Germinal center (tissue), 1 donor: Measurements from ENCODE around the gene SCD5.

Source experiments
- DNase-seq: peaks from one replicate; pipeline ENCODE4 v3.0.0; 2012; ENCODE audit warnings: mixed read lengths, low spot score

SCD5 gene

DNA sequence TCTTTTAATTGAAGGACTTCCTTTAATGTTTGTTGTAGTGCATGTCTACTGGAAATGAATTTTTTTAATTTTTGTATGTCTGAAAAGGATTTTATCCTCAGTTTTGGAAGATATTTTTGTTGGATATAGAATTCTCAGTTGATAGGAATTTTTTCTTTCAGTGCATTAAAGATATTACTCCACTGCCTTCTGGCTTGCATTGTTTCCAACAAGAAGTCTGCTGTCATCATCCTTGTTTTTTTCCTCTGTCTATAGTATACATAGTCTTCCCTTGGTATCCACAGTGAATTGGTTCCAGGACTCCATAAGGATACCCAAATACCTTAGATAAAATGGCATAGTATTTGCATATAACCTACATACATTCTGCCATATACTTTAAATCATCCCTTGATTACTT, 33.5 kb downstream of the SCD5 start:
- DNase-seq, result no peak

DNA sequence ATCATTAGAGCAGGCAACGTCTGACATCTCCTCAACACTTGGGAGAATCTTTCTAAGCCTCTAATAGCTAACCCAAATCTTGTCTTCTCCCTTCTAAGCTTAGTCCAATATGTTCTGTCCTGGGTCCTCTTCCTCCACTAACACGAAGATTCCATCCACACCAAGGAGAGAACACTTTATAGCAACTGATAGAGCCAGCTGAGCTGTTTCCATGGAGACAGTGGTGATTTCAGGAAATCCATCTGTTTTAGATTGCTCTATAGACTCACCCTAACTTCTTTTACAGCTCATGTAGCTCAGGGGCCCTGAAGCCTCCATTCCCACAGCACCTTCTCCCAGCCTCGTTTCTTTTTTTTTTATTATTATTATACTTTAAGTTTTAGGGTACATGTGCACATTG, 37.4 kb downstream of the SCD5 start:
- no peak for DNase-seq

DNA sequence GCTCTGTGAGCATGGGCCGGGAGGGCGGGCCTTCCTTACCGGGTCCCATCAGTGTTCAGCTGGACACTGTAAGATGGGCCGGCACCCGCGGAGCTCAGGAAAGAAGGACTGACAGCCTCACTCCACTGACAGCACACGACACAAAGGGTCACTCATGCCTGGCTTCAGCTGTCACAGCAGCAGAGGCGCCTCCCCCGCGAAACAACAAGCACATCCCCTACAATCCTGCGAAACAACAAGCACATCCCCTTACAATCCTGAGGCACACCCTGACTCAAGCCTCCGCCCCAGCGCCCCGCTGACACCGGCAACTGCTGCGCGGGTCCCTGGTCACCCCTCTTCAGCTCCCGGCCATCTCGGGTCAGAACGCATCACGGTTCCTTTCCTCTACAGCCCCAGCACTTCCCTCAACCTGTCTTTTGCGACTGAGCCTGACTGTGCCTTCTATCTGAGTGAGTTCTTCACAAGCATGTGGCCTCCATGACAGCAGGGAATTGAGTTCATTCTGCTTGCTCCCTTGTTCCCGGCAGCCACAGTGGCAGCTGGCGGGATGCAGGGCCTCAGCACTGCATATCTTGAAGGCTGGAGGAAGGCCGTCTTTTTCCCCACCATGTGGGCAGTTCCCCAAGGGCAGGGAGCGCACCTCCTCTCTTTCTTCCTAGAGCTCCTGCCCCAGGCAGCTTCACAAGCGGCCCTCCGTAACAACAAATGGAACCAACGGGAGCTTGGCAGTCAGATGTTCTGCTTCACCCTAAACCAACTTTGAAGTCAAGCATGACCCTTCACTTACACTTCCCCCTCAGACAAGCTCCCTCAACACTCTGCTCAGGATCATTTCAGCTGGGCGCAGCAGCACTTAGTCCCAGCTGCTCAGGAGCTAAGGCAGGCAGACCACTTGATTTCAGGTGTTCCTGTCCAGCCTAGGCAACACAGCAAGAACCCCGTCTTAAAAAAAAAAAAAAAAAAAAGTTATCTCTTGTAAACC, 39.6 kb downstream of the SCD5 start:
- no peak for DNase-seq

DNA sequence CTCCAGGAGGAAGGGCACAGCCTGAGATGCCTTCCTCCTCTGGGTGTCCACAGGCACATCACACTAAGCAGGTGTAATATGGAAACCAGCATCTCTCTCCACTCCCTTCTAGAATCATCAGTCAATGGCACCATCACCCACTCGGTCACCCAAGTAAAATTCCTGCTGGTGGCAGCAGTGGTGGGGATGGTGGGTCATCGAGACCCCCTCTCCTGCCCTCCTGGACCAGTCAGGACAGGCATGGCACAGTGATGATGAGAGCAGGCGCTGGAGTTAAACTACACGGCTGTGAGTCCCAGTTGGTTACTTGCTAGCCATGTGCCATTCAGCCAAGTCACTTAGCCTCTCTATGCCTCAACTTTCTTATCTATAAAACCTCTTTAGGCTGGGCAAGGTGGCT, 42.5 kb downstream of the SCD5 start:
- no peak for DNase-seq

DNA sequence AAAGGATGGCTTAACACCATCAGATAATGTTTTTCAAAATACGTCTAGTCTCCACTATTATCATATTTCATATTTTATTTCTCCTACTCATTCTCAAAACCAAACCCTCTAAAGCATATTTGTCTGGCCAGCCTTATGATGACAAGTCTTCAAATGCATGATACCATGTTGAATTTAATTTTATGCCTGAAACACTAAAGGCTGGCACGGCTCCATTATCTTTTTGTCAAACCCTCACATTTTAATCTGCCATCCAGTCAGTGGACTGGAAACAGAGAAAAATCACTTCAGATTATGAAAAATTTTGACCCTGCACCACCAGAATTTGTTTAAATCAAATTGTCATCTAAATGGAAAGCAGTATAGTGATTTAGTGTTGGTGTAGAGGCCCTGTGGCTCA, 42.9 kb downstream of the SCD5 start:
- no peak for DNase-seq

DNA sequence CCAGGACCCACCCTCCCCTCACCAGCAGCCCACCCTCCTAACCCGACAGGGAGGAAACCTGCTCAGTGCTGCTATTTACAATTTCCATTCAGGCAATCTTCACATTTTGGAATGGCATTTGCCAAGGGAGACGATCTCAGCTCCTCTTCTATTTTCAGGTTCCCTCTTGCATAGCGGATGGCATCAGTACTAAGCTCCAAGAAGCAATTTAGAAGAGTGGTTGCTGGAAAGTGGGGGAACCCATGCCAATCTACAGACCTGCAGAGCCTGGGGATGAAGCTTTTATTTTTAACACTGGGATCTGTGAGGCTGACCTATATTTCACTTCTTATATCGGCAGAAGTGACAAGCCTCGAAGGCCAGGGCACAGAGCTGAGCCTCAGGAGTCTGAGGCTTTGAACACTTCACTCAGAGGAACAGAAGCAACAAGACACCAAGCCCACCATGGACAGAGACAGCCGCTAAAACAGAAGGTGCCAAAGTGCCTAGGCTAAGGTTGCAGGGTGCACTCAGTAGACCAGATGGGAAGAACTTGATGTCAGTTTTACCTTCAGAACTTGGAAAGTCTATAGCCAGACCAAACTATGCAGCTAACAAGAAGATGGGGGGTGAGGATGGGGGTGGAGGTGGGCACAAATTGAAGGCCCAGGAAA, 44.0 kb downstream of the SCD5 start:
- no peak for DNase-seq

DNA sequence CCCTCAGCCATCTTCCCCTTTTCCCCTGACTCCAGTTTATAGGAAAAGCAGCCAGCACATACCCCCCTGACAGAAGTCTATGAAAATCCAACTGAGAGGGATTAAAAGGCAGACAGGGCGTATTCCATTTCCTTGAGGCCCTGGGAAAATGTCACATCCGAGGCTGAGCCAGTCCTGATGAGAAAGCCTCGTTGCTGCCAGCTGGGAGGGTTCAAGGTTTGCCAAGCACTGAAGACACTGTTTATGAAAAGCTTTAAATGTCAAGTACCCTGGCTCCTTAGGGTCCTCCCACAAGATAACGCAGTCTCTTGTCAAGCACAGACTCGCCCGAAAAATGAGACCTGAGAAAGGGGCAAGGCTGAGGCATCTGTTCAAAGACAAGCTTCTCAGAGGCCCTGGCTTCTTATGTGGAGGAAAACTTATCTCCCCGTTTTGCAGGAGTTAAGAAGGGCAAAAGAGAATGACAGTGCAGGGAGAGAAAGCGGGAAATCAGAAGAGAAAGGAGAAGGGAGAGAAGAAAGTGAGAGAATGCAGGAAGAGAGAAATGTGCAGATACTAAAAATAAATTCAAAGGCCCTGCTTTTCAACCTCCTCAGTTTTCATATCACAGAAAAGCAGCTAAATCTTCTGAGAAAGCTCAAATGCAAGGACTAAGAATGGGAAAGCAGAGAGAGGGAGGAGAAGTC, 44.7 kb downstream of the SCD5 start:
- no peak for DNase-seq

DNA sequence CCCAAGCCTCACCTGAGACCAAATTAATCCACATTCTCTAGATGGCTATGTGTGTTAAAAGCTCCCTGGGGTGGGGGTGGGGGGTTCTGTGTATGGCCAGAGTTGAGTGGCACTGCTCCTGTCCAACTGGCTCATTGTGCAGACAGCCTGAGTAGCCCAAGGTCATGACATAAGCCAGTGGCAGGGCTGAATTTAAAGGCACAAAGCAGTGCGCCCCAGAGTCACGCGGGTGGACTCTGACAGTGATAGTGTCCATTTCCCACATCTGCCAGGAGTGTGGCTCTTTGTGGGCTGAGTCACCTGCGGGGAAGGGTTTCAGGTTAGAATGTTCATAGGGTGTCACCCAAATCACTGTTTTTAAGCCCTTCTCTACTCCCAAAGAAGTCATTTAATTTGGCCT, 45.4 kb downstream of the SCD5 start:
- no peak for DNase-seq

DNA sequence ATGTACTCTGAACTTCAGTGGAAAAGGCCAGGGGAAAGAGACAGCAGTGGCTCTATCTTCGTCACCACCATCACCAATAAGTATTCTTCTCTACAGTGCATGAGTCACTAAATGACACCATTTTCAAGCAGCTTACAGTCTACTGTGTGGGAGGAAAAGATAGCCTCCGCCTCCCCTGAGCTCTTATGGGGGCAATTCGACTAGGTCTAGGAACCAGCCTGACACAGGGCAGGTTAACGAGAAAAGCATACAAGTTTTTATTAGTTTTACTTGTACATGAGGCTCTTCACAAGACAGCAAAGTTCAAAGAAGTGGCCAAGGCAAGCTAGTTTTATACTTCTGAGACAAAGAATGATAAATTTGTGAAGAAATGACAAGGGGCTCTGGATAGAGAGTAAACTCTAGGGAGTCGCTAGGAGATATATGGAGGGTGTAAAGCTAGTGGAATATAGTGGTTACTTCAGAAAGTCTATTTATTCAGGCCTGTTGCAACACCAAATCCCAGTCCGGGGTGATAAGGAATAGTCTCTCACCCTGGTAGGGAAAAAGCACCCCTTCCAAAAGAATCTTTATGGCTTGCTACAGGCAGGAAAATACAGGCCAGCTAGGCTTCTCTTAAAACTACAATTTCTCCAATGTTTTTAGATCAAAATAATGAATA, 49.7 kb downstream of the SCD5 start:
- no peak for DNase-seq

DNA sequence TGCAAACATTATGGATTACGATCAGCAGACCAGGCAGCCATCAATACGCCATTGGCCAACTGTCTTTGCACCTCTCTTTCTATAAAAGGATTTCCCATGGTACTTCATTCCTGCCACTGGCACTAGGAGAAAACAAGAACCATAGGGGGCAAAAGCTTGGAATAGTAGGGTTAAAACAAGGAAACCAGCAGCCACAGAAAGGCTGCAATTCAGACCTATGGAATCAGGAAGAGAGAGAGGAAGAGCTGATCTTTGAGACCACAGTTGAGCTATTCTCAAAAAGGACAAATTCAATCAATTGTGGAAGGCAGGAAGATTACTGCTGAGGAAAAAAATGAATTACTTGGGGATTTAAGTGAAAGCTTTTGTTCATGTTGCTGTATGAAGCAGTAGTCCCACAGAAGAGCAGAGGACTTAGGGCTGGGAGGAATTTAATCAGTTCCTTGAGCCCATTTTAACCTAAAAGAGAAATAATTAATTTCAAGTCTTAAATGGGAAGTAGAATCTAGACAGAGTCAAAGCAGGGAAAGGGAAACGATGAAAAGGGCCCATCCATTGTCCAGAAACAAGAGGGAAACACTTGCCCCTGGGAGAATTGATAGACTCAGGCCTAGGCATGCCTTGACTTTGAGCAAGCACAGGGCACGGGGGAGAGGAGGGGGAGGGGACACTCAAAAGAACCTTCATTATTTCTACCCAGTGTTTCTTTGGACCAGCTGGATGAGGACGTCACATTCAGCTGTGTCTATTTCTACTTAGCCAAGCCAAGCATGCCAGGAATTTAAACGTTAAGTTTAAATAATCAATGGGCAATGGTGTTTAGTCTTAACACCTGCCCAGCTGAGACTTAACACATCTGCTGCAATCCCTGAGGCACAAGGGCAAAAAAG, 50.7 kb downstream of the SCD5 start:
- no peak for DNase-seq

DNA sequence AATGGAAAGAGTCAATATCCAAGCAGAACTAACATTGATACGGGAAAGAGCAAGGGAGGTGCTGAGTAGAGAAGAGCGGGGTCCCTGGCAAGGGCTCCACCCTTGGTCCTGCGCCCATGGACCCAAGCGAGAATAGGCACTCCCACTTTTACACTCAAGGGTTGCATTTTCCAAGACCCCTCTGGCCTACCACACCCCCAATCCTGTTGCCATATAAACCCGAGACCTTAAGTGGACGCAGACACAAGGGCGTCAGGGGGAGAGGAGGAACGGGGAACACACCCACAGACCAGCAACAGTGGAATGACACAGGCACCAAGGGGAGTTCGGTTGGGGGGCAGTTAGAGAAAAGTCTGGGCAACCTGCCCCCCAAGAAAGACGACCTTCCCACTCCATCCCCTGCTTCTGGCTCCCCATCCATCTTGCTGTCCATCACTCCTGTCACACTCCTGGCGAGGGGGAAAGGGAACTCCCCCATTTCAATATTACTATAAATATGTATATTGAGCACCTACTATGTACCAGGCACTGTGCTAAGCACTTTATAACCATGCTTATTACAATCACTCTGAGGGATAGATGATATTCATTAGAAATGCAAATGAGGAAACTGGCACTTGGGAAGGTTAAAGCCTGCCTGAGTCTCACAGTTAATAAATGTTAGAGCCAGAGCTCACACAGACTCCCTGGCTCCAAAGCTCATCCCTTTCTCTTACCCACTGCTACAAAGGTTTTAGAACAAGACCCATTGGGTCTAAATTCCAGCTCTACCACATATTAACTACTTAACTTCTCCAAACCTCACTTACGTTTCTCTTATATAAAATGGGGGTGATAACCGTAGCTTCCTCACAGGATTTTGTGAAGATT, 51.7 kb downstream of the SCD5 start:
- DNase-seq, result no peak

DNA sequence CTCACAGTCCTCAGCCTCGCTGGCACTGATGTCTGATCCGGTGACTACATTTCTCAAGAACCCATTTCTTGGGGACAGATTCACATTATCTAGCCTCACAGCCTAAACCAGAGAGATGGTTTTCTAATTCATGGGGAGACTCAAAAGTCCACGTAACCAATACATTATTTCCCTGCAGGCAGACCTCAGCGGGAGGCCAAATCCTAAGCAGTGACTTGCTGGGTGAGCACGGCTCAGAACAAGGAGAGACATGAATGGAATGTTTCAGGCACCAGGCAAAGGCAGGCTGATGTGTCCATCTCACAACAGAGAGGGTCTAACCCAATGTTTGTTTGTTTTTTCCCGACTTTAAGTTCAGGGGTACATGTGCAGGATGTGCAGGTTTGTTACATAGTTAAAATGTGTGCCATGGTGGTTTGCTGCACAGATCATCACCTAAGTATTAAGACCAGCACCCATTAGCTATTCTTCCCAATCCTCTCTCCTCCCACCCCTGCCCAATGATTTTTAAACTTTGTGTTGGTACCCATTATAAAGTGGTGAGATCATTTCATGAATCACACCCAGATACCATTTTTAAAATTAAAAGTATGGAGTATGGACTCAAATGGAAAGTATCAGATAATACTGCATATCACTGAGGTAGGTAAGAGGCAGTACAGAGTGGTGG, 53.3 kb downstream of the SCD5 start:
- no peak for DNase-seq

DNA sequence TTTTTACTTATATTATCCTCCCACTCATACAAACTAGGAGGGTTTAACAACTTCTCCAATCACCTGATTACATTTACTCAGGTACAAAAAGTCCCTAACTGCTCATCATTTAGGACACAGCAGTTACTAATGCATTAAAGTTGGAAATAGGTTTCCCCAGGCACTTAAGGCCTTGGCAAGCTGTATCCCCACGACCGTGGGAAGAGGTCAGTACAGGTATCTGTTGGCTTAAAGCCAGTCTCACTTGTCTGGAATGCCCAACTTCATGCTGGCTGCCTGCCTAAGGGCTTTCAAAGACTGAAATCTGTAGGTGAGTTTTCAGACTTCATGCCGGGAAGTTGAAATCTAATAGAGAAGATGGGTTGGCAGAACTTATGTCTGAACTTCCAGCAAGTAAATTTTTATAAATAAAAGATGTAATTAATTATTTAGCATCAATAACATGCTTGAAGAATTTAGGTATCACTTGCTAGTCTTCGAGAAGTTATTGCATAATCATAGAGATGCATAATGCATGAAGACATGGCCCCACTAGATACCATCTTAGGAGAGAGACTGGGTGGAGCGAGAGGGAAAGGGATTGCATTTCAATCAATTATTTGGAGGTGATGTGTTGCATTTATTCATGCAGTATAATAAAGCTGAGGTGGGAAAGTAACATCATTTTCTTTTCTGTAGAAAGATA, 54.2 kb downstream of the SCD5 start:
- no peak for DNase-seq

DNA sequence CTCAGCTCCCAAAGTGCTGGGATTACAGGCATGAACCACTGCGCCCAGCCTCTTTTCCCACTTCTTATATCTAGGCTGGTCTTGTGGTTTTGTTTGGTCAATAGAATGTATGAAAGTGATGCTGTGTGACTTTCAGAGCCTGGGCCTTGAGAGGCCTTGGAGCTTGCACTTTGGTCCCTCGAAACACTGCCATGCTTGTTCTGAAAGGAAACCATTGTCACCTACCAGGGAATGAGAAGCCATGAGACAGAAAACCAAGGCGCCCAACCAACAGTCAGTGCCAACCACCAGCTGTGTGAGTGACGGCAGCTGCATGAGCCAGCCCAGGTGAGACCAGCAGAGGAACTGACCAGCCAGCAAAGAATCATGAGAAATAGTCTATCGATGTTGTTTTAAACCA, 57.4 kb downstream of the SCD5 start:
- DNase-seq, result no peak

DNA sequence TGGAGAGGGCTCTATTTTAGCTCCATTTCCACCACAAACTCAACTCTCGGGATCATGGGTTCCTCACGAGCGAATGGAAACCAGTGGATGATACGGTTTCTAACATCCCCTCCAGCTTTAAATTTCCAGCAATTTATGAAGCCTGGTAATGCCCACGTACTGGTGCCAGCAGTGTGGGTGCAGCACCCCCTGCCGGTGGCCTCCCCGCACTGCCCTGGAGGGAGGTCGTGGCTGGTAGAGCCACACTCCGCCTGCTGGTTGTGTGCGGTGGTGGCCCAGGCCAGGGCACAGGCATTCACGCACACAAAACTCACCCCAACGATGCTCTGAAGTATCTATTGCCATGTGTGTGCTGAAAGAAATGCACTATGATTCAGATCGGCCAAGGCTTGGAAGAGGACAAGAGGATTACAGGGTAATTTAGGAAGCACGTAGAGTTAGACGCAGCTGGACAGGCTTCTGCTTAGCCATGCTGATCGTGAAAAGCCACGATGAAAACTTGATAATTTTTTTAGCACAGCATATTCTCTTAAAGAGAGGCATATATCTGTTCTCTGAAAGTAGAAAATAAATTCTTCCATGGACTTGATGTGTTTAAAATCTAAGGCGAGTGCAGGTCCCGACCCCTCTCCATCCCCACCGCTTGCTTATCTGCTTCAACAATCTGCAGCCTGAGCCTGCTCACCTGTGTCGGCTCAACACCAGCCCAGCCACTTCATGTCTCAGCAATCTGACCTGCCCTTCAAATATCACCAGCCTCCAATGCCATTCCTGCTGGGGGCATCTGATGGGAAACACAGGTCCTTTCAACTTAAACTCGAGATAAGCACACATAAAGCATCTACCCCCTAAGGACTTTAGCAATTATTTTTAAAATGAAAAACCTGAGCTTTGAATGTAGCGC, 59.1 kb downstream of the SCD5 start:
- DNase-seq, result peak; percentile 88

DNA sequence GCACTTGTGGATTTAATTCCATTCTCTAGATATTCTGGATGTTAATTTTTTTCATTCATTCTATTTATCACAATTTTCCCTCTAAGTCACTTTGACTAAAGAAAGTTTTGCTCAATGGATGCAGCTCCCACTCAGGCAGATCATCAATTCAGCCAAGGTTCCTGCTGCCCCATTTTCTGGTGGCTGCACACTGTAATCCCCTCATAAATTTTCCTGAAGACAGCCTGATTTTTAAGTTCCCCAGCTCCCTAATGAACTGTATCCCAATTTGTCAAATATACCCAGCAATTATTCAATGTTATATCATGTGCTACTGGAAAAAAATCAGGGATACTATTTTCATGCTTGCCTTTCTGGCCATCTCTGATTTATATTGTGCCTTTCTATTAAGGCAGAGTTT, 61.2 kb downstream of the SCD5 start:
- DNase-seq, result no peak

DNA sequence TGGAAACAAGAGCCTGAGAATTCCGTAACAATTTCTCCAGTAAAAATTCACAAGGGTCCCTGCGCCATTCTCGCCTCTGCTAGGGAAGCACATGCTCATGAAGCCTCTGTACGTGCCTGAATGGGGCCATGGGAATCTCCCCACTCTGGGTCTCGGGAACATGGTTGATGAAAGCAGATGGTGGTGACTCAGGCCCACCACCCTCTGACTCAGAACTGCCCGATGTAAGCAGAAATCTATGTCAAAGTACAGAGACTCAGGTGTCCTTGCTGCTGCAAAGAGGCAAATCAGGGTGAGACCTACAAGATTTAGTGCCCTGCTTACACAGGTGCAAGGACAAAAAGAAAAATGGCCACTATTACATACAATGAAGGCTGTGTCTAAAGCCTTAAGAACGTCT, 65.0 kb downstream of the SCD5 start:
- DNase-seq, result no peak

DNA sequence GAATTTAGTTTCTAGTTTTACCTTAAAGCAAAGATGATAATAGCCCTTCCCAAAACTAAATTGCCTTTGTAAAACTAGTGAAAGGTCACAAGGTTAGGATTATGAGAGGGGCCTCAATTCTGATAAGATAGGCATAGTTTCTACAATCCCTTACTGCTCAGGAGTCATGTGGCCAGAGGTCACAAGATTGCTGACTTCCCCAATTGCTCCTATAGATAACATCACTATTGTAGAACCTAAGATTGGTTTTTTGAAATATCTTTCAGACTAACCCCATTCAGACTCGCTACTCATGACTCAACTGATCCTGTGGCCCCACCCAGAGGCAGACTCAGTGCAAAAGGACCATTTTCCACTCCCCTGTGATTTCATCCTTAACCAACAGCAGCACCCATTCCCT, 70.3 kb downstream of the SCD5 start:
- DNase-seq, result no peak
